ENCODE results near the gene LDLRAD4. TPM values are rescaled to one million over a fixed set of nuclear protein-coding genes. Genes with fewer than 3 reads are reported as not detected.

Gene LDLRAD4
- total RNA-seq, 1 donor from 2014 or later, result 1.4 TPM

DNA sequence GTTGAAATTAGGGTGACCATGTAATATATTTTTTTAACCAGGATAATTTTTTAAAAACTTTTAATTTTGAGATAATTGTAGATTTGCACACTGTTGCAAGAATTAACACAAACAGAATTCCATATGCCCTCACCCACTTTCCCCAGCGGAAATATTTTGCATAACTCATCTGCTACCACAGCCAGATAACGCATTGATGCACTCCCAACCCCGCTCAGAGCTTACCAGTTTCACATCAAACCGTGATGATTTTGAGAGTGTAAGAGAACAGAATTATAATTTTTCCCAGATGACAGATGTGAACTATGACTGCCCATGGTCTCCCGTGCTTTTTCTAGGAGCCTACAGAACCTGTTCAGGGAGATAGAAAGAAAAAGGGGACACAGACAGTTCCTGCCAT lies 35.2 kb upstream of the LDLRAD4 start:
- no peak overlapping the region for H3K4me3 Mint-ChIP-seq
- TF ChIP-seq, protein P1, sequence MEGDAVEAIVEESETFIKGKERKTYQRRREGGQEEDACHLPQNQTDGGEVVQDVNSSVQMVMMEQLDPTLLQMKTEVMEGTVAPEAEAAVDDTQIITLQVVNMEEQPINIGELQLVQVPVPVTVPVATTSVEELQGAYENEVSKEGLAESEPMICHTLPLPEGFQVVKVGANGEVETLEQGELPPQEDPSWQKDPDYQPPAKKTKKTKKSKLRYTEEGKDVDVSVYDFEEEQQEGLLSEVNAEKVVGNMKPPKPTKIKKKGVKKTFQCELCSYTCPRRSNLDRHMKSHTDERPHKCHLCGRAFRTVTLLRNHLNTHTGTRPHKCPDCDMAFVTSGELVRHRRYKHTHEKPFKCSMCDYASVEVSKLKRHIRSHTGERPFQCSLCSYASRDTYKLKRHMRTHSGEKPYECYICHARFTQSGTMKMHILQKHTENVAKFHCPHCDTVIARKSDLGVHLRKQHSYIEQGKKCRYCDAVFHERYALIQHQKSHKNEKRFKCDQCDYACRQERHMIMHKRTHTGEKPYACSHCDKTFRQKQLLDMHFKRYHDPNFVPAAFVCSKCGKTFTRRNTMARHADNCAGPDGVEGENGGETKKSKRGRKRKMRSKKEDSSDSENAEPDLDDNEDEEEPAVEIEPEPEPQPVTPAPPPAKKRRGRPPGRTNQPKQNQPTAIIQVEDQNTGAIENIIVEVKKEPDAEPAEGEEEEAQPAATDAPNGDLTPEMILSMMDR (conservative IDR thresholded peaks at IDR 0.05), result no peak
- H3K27ac Mint-ChIP-seq (ENCODE audit: unreplicated experiment), result no peak overlapping the region
- no peak for DNase-seq (ENCODE audit: low read depth, low spot score)
- H3K4me1 Mint-ChIP-seq, result no peaks in the 10 kb centered on the region
- no peaks in the 10 kb centered on the region for H3K36me3 Mint-ChIP-seq (ENCODE audit: low read depth)
- H3K9me3 Mint-ChIP-seq, result no peaks in the 10 kb centered on the region
- H3K27me3 Mint-ChIP-seq (ENCODE audit: low read depth), result no peaks in the 10 kb centered on the region

DNA sequence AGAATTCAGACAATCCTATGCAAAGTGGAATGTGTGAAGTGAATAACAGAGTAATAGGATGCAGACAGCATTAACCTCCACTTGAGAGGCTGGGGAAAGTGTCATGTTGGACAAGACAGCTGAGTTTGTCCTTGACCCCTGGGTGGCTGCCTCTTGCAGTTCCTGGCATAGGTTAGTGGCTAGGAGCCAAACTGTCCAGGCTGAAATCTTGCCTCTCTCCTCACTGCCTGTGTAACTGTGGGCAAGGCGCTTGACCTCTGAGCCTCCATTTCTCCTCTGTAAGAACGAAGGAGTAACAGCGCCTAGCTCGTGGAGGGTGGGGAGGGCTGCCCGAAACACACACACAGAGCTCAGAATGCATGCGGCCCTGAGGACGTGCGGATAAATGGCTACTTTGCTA lies 34.8 kb upstream of the LDLRAD4 start:
- TF ChIP-seq, protein P1 (conservative IDR thresholded peaks at IDR 0.05), result no peak
- Mint-ChIP-seq H3K27me3 (ENCODE audit: low read depth) (no peaks in the 10 kb centered on the region), H3K4me1 (no peaks in the 10 kb centered on the region), H3K36me3 (ENCODE audit: low read depth) (no peaks in the 10 kb centered on the region), H3K27ac (ENCODE audit: unreplicated experiment) (no peak overlapping the region), H3K9me3 (no peaks in the 10 kb centered on the region), H3K4me3 (no peak overlapping the region)
- DNase-seq (ENCODE audit: low read depth, low spot score), result no peak

DNA sequence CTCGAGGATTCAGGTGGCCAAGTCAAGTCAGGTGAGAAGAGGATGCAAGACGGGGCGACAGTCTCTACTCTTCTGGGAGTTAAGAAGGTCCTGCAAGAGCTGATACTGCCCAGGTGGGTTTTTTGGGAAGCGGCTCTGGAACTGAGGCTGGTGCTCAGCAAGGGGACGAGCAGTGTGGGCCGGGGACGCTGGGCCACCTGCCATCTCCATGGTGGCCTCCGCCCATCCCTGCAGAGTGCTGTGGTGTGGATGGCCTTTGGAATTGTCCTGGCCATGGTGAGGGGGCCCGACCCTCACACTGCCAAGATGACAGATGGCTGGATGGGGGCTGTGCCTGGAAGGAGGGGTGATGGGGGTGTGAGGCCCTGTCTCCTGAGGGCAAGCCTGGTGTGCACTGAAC lies 34.2 kb upstream of the LDLRAD4 start:
- TF ChIP-seq, protein P1 (conservative IDR thresholded peaks at IDR 0.05), result no peak
- no peak overlapping the region for H3K4me3 Mint-ChIP-seq
- no peaks in the 10 kb centered on the region for H3K27me3 Mint-ChIP-seq (ENCODE audit: low read depth)
- no peak overlapping the region for H3K27ac Mint-ChIP-seq (ENCODE audit: unreplicated experiment)
- H3K9me3 Mint-ChIP-seq, result no peaks in the 10 kb centered on the region
- H3K36me3 Mint-ChIP-seq (ENCODE audit: low read depth), result no peaks in the 10 kb centered on the region
- no peak for DNase-seq (ENCODE audit: low read depth, low spot score)
- H3K4me1 Mint-ChIP-seq, result no peaks in the 10 kb centered on the region

DNA sequence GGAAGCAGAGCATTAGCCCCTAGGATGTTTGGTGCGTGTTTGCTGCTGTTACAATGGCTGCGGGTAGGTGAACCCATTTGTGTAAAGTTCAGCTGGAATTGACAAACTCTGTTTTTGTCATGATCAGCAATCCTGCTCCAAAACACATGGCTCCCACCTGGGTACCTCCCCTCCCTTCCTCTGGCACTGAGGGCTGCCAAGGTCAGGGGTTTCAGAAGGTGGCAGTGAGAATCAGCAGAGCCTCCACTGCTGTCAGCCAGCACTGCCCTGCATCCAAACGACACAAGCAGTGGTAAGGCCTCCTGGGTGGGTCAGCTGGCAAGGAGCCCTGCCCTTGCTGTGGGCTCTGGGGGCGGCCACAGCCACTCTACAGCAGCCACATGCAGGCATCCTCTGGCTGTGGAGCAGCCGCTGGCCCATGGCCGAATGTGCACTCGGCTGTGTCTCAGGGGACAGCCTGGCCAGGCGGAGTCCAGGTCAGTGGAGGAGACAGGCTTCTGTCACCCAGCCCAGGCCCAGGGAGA lies 32.8 kb upstream of the LDLRAD4 start:
- Mint-ChIP-seq H3K4me3 (no peak overlapping the region), H3K27ac (ENCODE audit: unreplicated experiment) (no peak overlapping the region), H3K36me3 (ENCODE audit: low read depth) (no peaks in the 10 kb centered on the region), H3K27me3 (ENCODE audit: low read depth) (no peaks in the 10 kb centered on the region), H3K4me1 (no peaks in the 10 kb centered on the region), H3K9me3 (no peaks in the 10 kb centered on the region)
- TF ChIP-seq, protein P1 (conservative IDR thresholded peaks at IDR 0.05), result no peak
- no peak for DNase-seq (ENCODE audit: low read depth, low spot score)

DNA sequence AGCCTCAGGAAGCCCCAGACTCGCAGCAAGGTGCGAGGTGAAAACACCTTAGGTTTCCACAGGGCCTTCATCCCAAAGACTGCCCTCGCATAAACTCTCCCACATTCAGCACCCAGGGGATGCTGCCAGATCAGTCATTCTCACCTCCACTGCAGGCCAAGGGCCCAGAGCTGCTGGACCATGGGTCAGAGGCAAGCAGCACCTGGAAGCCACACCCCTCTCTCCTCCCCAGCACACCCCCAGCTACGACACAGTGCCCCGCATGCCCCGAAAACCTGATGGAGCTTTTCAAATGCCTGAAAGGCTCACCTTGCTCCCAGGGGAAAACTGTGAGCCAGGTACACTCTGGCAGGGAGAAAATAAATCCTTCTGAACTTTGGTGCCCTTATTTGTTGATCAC lies 31.9 kb upstream of the LDLRAD4 start:
- H3K4me3 Mint-ChIP-seq, result no peak overlapping the region

More for the DNA sequence above, 31.9 kb upstream of the LDLRAD4 start:
- DNase-seq (ENCODE audit: low read depth, low spot score), result no peak
- Mint-ChIP-seq H3K27ac (ENCODE audit: unreplicated experiment) (no peak overlapping the region), H3K36me3 (ENCODE audit: low read depth) (no peaks in the 10 kb centered on the region), H3K27me3 (ENCODE audit: low read depth) (no peaks in the 10 kb centered on the region), H3K9me3 (no peaks in the 10 kb centered on the region), H3K4me1 (no peaks in the 10 kb centered on the region)
- TF ChIP-seq, protein P1 (conservative IDR thresholded peaks at IDR 0.05), result no peak

All from neural crest cell (in vitro differentiated cells).